GM18511 (cell line): ENCODE results near the gene LGALS7B.
A peak's percentile ranks its signal among the peaks of the same experiment; 100 is the strongest.
"Not testable (repeated sequence)": the region's sequence is repeated elsewhere in the genome, so short reads cannot be mapped to it uniquely, and the experiment has no call there.

ENCODE experiments used
- ATAC-seq: cut with Tn5 transposase; IDR thresholded peaks from one replicate; pipeline ENCODE4 v1.9.1; 2021; ENCODE audit warnings: mild to moderate bottlenecking, moderate library complexity; ENCODE audit not compliant: unreplicated experiment

Gene LGALS7B

GRCh38 chr19:38769635-38770211 is 19.3 kb upstream of the LGALS7B start:
- peak; percentile 81 for ATAC-seq

- ATAC-seq = peak; percentile 21
Observed at GRCh38 chr19:38770228-38770948, 18.6 kb upstream of the LGALS7B start.

- peak; percentile 69 for ATAC-seq
Observed at GRCh38 chr19:38770949-38771275, 18.1 kb upstream of the LGALS7B start.

GRCh38 chr19:38771569-38771968 is 17.4 kb upstream of the LGALS7B start:
- ATAC-seq = not testable (repeated sequence)

- no peak for ATAC-seq
Observed at GRCh38 chr19:38773469-38774177, 15.4 kb upstream of the LGALS7B start, which contains the start of gene LGALS7. Gene LGALS7 (minus strand): TSS chr19:38773517. CDS start chr19:38773492, 25 bp downstream.

- no peak for ATAC-seq
Observed at GRCh38 chr19:38774181-38774950, 14.6 kb upstream of the LGALS7B start.

- ATAC-seq = no peak
Observed at GRCh38 chr19:38778733-38779132, 10.3 kb upstream of the LGALS7B start.

GRCh38 chr19:38780443-38780842 is 8.6 kb upstream of the LGALS7B start:
- no peak for ATAC-seq

- ATAC-seq = no peak
Observed at GRCh38 chr19:38781058-38781457, 7.9 kb upstream of the LGALS7B start.

- ATAC-seq = not testable (repeated sequence)
Observed at GRCh38 chr19:38782212-38782611, 6.8 kb upstream of the LGALS7B start.

GRCh38 chr19:38784224-38784623 is 4.8 kb upstream of the LGALS7B start:
- no peak for ATAC-seq

- no peak for ATAC-seq
Observed at GRCh38 chr19:38785187-38785699, 3.8 kb upstream of the LGALS7B start.

- not testable (repeated sequence) for ATAC-seq
Observed at GRCh38 chr19:38786061-38786460, 2.9 kb upstream of the LGALS7B start.

- ATAC-seq = no peak
Observed at GRCh38 chr19:38786572-38787265, 2.3 kb upstream of the LGALS7B start.

- not testable (repeated sequence) for ATAC-seq
Observed at GRCh38 chr19:38790507-38791403, 1.8 kb downstream of the LGALS7B start.

- peak; percentile 61 for ATAC-seq
Observed at GRCh38 chr19:38791451-38792064, 2.6 kb downstream of the LGALS7B start.

- no peak for ATAC-seq
Observed at GRCh38 chr19:38792250-38793111, 3.5 kb downstream of the LGALS7B start.

- ATAC-seq = no peak
Observed at GRCh38 chr19:38793177-38793576, 4.2 kb downstream of the LGALS7B start.
